HEK293 (cell line): ENCODE results near the gene HSPG2.

Experiments
- CTCF ChIA-PET: fragments of 350-600 bp; formaldehyde crosslinking; extraction: SDS; loops from one replicate; lab custom pipeline; 2021; ENCODE audit warnings: antibody characterized with exemption; lab: Yijun Ruan, JAX
- POLR2A ChIA-PET: fragments of 300-600 bp; formaldehyde crosslinking; extraction: SDS; loops from one replicate; lab custom pipeline; 2020; ENCODE audit warnings: antibody characterized with exemption, inconsistent platforms; lab: Yijun Ruan, JAX
- H3K27ac ChIP-seq: fragments of 200-500 bp; sonication (Bioruptor generic); 2 replicates; pipeline ENCODE4 v1.5.1; 2014; ENCODE audit warnings: low read depth, low read length, control low read depth, inconsistent platforms; ENCODE audit errors: extremely low read depth
- H3K36me3 ChIP-seq, 2 experiments: fragments of 200-500 bp in 1 of 2; sonication (Bioruptor generic) in 1 of 2; 1 replicate in 1 of 2; 2 replicates in 1 of 2; pipeline ENCODE4 v1.5.1; 2014 to 2017; ENCODE audit warnings: inconsistent platforms in 2 of 2, low read length in 2 of 2; ENCODE audit not compliant: control insufficient read depth in 2 of 2, insufficient read depth in 1 of 2
- H3K4me1 ChIP-seq: fragments of 200-500 bp; sonication (Bioruptor generic); 2 replicates; pipeline ENCODE4 v1.5.1; 2014; ENCODE audit warnings: mild to moderate bottlenecking, low read length, inconsistent platforms; ENCODE audit not compliant: control insufficient read depth, insufficient read depth
- H3K4me3 ChIP-seq: 2 replicates; pipeline ENCODE4 v1.5.1; 2011; ENCODE audit warnings: low read depth, mild to moderate bottlenecking, control low read depth, low read length, moderate library complexity
- H3K9me3 ChIP-seq: fragments of 200-500 bp; sonication (Bioruptor generic); 2 replicates; pipeline ENCODE4 v1.5.1; 2014; ENCODE audit warnings: low read depth, low read length, inconsistent platforms; ENCODE audit not compliant: control insufficient read depth, insufficient read depth
- FEZF1 ChIP-seq: fragments of 450-650 bp; formaldehyde crosslinking; IDR thresholded peaks from 2 replicates; pipeline ENCODE4 v1.5.1; 2016; ENCODE audit warnings: missing biosample characterization, missing genetic modification characterization
- SP2 ChIP-seq: fragments of 450-650 bp; formaldehyde crosslinking; IDR thresholded peaks from 2 replicates; pipeline ENCODE4 v1.5.1; 2016; ENCODE audit warnings: missing biosample characterization, missing genetic modification characterization
- TRIM28 ChIP-seq: IDR thresholded peaks from 2 replicates; pipeline ENCODE4 v1.6.1; 2011; ENCODE audit warnings: low read length, control low read depth, borderline replicate concordance
- ZBTB17 ChIP-seq: fragments of 450-650 bp; formaldehyde crosslinking; IDR thresholded peaks from 2 replicates; pipeline ENCODE4 v1.5.1; 2016; ENCODE audit warnings: missing biosample characterization, missing genetic modification characterization
- ZIC2 ChIP-seq: fragments of 450-650 bp; formaldehyde crosslinking; IDR thresholded peaks from 2 replicates; pipeline ENCODE4 v1.5.1; 2016; ENCODE audit warnings: missing biosample characterization, missing genetic modification characterization
- ZNF174 ChIP-seq: fragments of 450-650 bp; formaldehyde crosslinking; IDR thresholded peaks from 2 replicates; pipeline ENCODE4 v1.5.0; 2017; ENCODE audit warnings: missing biosample characterization, mild to moderate bottlenecking, missing genetic modification characterization
- ZNF266 ChIP-seq: fragments of 450-650 bp; formaldehyde crosslinking; IDR thresholded peaks from 2 replicates; pipeline ENCODE4 v1.5.1; 2016; ENCODE audit warnings: missing biosample characterization, missing genetic modification characterization, low read depth
- ZNF335 ChIP-seq: fragments of 450-650 bp; formaldehyde crosslinking; conservative IDR thresholded peaks from 2 replicates; pipeline ENCODE4 v1.5.1; 2016; ENCODE audit warnings: missing biosample characterization, missing genetic modification characterization
- ZNF391 ChIP-seq: fragments of 450-650 bp; formaldehyde crosslinking; IDR thresholded peaks from 2 replicates; pipeline ENCODE4 v1.5.1; 2016; ENCODE audit warnings: low read depth, missing biosample characterization, missing genetic modification characterization, borderline replicate concordance
- ZNF510 ChIP-seq: fragments of 450-650 bp; formaldehyde crosslinking; IDR thresholded peaks from 2 replicates; pipeline ENCODE4 v1.5.1; 2018; ENCODE audit warnings: mild to moderate bottlenecking, missing genetic modification characterization, missing biosample characterization; ENCODE audit not compliant: insufficient replicate concordance
- ZNF600 ChIP-seq: fragments of 450-650 bp; formaldehyde crosslinking; IDR thresholded peaks from 2 replicates; pipeline ENCODE4 v1.5.1; 2016; ENCODE audit warnings: missing biosample characterization, missing genetic modification characterization
- ZNF792 ChIP-seq: fragments of 450-650 bp; formaldehyde crosslinking; IDR thresholded peaks from 2 replicates; pipeline ENCODE4 v1.5.1; 2016; ENCODE audit warnings: missing biosample characterization, missing genetic modification characterization
- ZSCAN16 ChIP-seq: fragments of 450-650 bp; formaldehyde crosslinking; IDR thresholded peaks from 2 replicates; pipeline ENCODE4 v1.5.1; 2016; ENCODE audit warnings: missing biosample characterization, missing genetic modification characterization
- ZSCAN30 ChIP-seq: fragments of 450-650 bp; IDR thresholded peaks from 2 replicates; pipeline ENCODE4 v1.5.1; 2018; ENCODE audit warnings: missing biosample characterization, mild to moderate bottlenecking, missing genetic modification characterization, moderate library complexity
- TF ChIP-seq, protein P1 (sequence below): fragments of 450-650 bp; formaldehyde crosslinking; IDR thresholded peaks from 2 replicates; pipeline ENCODE4; 2016; ENCODE audit warnings: missing biosample characterization, missing genetic modification characterization
- TF ChIP-seq, protein P2 (sequence below): fragments of 450-650 bp; formaldehyde crosslinking; IDR thresholded peaks from 2 replicates; pipeline ENCODE4 v1.5.1; 2016; ENCODE audit warnings: missing biosample characterization, missing genetic modification characterization
- TF ChIP-seq, protein P3 (sequence below): fragments of 450-650 bp; formaldehyde crosslinking; IDR thresholded peaks from 2 replicates; pipeline ENCODE4 v1.5.1; 2017; ENCODE audit warnings: missing biosample characterization, missing genetic modification characterization

The HSPG2 gene

DNA sequence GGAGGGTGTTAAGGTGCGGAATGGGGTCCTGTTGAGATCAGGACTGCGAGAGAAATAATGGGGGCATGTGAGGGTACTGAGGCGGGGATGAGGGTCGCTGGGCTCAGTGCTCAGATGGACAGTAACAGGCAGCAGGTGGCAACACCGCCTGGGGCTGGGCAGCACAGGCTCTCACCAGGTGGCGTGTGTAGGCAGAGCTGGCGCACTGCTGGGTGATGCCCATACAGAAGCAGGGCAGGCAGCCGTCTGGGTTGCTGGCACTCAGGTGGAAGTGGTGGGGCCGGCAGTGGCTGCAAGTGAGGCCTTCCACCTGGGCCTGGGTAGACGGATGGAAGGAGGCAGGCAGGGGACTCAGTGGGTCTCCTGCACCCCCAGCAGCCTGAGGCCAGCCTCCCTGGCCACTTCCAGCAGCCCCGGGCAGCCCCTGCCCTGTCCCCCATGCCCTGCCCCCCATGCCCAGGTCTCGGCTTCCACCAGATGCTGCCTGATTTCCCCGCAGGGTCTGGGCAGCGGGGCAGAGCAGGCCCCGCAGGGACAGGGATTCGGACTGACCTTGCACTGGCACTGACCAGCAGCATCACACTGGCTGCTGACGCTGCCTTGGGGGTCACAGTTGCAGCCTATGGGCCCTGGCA is 64.5 kb downstream of the HSPG2 start:
- ChIA-PET CTCF (no interaction called here), POLR2A (no interaction called here)
- Histone ChIP-seq H3K27ac (no peak overlapping the region), H3K9me3 (no peaks in the 10 kb centered on the region), H3K36me3 (peaks cover 0 to 49% of the 10 kb centered on the region in 2 experiments; a peak in 1 of 3 replicates), H3K4me3 (no peak overlapping the region), H3K4me1 (no peaks in the 10 kb centered on the region)
- TF ChIP-seq ZIC2 (tag by site-specific recombination) (0 out of 2 replicates have a peak, but pooled peaks have one; percentile 9), TRIM28 (no peak)

DNA sequence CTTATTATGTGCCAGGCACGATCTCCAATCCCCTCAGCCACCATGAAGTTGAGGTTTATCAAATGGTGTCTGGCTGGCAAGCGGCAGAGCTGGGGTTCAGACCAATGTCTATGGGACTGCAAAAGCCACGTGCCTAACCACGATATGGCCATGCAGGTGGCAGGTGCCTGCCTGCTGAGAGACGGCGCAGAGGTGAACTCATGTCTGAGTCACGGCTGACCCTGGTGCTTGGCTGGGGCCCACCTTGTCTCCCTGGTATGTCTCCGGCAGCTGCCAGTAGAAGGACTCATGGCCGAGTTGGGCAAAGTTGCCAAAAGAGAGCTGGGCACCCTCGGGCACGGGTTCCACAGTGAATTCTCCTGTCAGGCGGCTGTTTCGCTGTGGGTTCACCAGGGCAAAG is 65.2 kb downstream of the HSPG2 start:
- TF ChIP-seq ZSCAN16 (tag by site-specific recombination) (no peak), FEZF1 (tag by site-specific recombination) (peak; percentile 77; the same call in 1 of the 2 replicates)
- TF ChIP-seq, all 188 proteins: peak for 1
- CTCF ChIA-PET = no interaction called here
- Histone ChIP-seq H3K9me3 (no peaks in the 10 kb centered on the region), H3K36me3 (peaks cover 0 to 49% of the 10 kb centered on the region in 2 experiments; a peak in 1 of 3 replicates), H3K4me1 (no peaks in the 10 kb centered on the region), H3K4me3 (no peak overlapping the region), H3K27ac (no peak overlapping the region)
- POLR2A ChIA-PET = no interaction called here

DNA sequence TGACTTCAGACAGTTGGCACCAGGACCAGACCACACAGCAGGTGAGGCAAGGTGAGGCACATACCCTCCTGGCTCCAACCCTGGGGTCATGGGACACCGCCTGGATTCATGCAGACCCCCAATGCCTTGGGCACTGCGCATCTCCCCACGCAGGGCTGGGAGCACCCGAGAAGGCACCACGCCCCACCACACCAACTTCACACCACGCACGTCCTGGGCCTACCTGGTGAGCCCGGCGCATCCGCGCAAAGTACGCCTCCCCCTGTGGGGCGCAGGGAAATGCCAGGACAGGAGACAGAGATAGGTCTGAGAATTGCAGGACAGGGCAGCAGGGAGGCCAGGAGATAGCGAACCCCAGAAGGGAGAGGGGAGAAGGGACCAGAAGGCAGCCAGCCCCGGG is 66.5 kb downstream of the HSPG2 start:
- H3K4me3 ChIP-seq = no peak overlapping the region
- TF ChIP-seq ZNF510 (tag by site-specific recombination) (no peak), ZNF174 (tag by site-specific recombination) (no peak), ZSCAN30 (tag by site-specific recombination) (no peak), SP2 (no peak), ZNF792 (tag by site-specific recombination) (no peak), ZNF335 (tag by site-specific recombination) (no peak), ZNF266 (tag by site-specific recombination) (no peak)
- TF ChIP-seq, protein P1, sequence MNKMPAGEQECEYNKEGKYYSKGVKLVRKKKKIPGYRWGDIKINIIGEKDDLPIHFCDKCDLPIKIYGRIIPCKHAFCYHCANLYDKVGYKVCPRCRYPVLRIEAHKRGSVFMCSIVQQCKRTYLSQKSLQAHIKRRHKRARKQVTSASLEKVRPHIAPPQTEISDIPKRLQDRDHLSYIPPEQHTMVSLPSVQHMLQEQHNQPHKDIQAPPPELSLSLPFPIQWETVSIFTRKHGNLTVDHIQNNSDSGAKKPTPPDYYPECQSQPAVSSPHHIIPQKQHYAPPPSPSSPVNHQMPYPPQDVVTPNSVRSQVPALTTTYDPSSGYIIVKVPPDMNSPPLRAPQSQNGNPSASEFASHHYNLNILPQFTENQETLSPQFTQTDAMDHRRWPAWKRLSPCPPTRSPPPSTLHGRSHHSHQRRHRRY = no peak
- TF ChIP-seq, protein P2, sequence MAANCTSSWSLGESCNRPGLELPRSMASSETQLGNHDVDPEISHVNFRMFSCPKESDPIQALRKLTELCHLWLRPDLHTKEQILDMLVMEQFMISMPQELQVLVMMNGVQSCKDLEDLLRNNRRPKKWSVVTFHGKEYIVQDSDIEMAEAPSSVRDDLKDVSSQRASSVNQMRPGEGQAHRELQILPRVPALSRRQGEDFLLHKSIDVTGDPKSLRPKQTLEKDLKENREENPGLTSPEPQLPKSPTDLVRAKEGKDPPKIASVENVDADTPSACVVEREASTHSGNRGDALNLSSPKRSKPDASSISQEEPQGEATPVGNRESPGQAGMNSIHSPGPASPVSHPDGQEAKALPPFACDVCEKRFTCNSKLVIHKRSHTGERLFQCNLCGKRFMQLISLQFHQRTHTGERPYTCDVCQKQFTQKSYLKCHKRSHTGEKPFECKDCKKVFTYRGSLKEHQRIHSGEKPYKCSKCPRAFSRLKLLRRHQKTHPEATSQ (tag by site-specific recombination) = no peak
- TF ChIP-seq, protein P3, sequence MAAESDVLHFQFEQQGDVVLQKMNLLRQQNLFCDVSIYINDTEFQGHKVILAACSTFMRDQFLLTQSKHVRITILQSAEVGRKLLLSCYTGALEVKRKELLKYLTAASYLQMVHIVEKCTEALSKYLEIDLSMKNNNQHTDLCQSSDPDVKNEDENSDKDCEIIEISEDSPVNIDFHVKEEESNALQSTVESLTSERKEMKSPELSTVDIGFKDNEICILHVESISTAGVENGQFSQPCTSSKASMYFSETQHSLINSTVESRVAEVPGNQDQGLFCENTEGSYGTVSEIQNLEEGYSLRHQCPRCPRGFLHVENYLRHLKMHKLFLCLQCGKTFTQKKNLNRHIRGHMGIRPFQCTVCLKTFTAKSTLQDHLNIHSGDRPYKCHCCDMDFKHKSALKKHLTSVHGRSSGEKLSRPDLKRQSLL (tag by site-specific recombination) = no peak
- TF ChIP-seq, all 188 proteins: peak for 0
- Histone ChIP-seq H3K4me1 (no peaks in the 10 kb centered on the region), H3K27ac (no peak overlapping the region), H3K9me3 (no peaks in the 10 kb centered on the region), H3K36me3 (peaks cover 0 to 41% of the 10 kb centered on the region in 2 experiments; a peak in 1 of 3 replicates)
- CTCF ChIA-PET = no interaction called here
- POLR2A ChIA-PET = no interaction called here

DNA sequence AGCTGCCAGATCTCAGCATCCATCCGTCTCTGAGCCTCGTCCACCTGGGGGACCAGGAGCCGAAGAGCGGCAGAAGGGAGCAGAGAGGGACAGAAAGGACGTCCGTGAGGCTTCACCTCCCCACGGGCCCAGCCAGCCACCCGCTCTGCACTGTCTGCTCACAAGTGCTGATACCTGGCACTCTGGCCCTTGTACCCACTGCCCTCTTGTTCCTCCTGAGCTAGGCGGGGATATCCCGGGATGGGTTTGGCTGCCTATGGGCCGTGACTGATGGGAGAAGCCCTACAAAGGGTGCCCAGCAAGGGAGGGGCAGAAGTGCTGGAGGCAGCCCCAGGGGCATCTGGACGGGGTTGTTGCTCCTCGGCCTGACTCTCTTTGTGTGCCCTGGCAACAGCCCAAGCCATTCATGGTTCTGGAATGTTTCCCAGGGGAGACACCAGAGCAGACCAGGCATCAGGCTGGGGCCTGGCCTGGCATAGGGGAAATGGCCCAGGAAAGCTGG is 67.4 kb downstream of the HSPG2 start:
- TF ChIP-seq ZNF600 (peak; percentile 91), ZNF391 (tag by site-specific recombination) (no peak), ZBTB17 (0 out of 2 replicates have a peak, but pooled peaks have one; percentile 28)
- TF ChIP-seq, all 188 proteins: peak for 2
- H3K4me3 ChIP-seq = no peak overlapping the region
- CTCF ChIA-PET = interaction anchor here (0.7 kb wide), 1 partner anchor 10 kb away, joined by 3 read pairs; no protein-coding TSS in a partner anchor
- no peak overlapping the region for H3K27ac ChIP-seq
- no peaks in the 10 kb centered on the region for H3K4me1 ChIP-seq
- POLR2A ChIA-PET = no interaction called here
- H3K9me3 ChIP-seq = no peaks in the 10 kb centered on the region
- peaks cover 0 to 38% of the 10 kb centered on the region in 2 experiments; a peak in 1 of 3 replicates for H3K36me3 ChIP-seq
